GM23248 (cell line): ENCODE data around the gene FBXW7.

Source experiments
- EZH2 ChIP-seq: fragments of 200-600 bp; sonication (generic); IDR thresholded peaks from 2 replicates; pipeline ENCODE4 v1.6.1; 2018; ENCODE audit warnings: antibody characterized with exemption, mild to moderate bottlenecking; ENCODE audit not compliant: insufficient read depth, poor library complexity, severe bottlenecking
- EZH2phosphoT487 ChIP-seq: fragments of 200-600 bp; sonication (generic); IDR thresholded peaks from 2 replicates; pipeline ENCODE4 v1.6.1; 2018; ENCODE audit warnings: antibody characterized with exemption, moderate library complexity, mild to moderate bottlenecking, low read depth; ENCODE audit not compliant: insufficient read depth

GRCh38 chr4:152464030-152464823, 71.7 kb downstream of the FBXW7 start:
- no peak for TF ChIP-seq EZH2phosphoT487
- no peak for TF ChIP-seq EZH2
